Caco-2 (cell line): Measurements from ENCODE around the gene NDUFA11. TPM values are rescaled to one million over a fixed set of nuclear protein-coding genes. Genes with fewer than 3 reads are reported as not detected.
"Not testable (repeated sequence)": the region's sequence is repeated elsewhere in the genome, so short reads cannot be mapped to it uniquely, and the experiment has no call there.

ENCODE experiments used
- BruUV-seq: library from RNA; stranded (reverse); fragments of 400-500 nt; replicated peaks from 2 replicates; lab custom pipeline; 2021; lab: Mats Ljungman, UMichigan
- CTCF ChIA-PET: fragments of 300-600 bp; sonication (Branson Sonifier 250); formaldehyde crosslinking; loops from one replicate; lab custom pipeline; 2022; ENCODE audit warnings: antibody characterized with exemption; lab: Charles Lee
- POLR2A ChIA-PET: fragments of 300-600 bp; sonication (Branson Sonifier 250); formaldehyde crosslinking; loops from one replicate; lab custom pipeline; 2022; ENCODE audit warnings: antibody characterized with exemption; lab: Charles Lee
- DNase-seq, 2 experiments: peaks; one replicate each; pipeline versions ENCODE4 v3.0.0 to v3.0.0-alpha.2; 2020 to 2022
- H3K27me3 ChIP-seq: replicated peaks from 2 replicates; pipeline ENCODE4 v1.6.0; 2011; ENCODE audit warnings: low read length; ENCODE audit not compliant: control insufficient read depth, insufficient read depth
- H3K36me3 ChIP-seq: 2 replicates; pipeline ENCODE4 v1.5.1; 2011; ENCODE audit warnings: low read length; ENCODE audit not compliant: control insufficient read depth, insufficient read depth
- H3K4me1 ChIP-seq: fragments of 250-450 bp; sonication (Bioruptor Pico); 2 replicates; pipeline ENCODE4 v1.5.1; 2020; ENCODE audit warnings: mild to moderate bottlenecking
- H3K4me3 ChIP-seq: 2 replicates; pipeline ENCODE4 v1.5.1; 2011; ENCODE audit warnings: low read depth, mild to moderate bottlenecking, control low read depth, low read length
- H3K9me3 ChIP-seq: fragments of 250-450 bp; sonication (Bioruptor Pico); 2 replicates; pipeline ENCODE4 v1.5.1; 2020; ENCODE audit warnings: mild to moderate bottlenecking, moderate library complexity
- H3K27ac Mint-ChIP-seq: one replicate; pipeline ENCODE4 v1.8.0; 2022; ENCODE audit warnings: mixed read lengths; ENCODE audit not compliant: unreplicated experiment
- H3K27me3 Mint-ChIP-seq: one replicate; pipeline ENCODE4 v1.8.0; 2022; ENCODE audit warnings: mixed read lengths; ENCODE audit not compliant: insufficient read depth, unreplicated experiment
- H3K36me3 Mint-ChIP-seq: one replicate; pipeline ENCODE4 v1.8.0; 2022; ENCODE audit warnings: mild to moderate bottlenecking, mixed read lengths; ENCODE audit not compliant: insufficient read depth, unreplicated experiment
- H3K4me1 Mint-ChIP-seq: one replicate; pipeline ENCODE4 v1.8.0; 2022; ENCODE audit warnings: low read depth, mixed read lengths; ENCODE audit not compliant: unreplicated experiment
- H3K4me3 Mint-ChIP-seq: one replicate; pipeline ENCODE4 v1.8.0; 2022; ENCODE audit warnings: mild to moderate bottlenecking, moderate library complexity, mixed read lengths; ENCODE audit not compliant: unreplicated experiment
- H3K9me3 Mint-ChIP-seq: one replicate; pipeline ENCODE4 v1.8.0; 2022; ENCODE audit warnings: mixed read lengths; ENCODE audit not compliant: unreplicated experiment
- intact Hi-C: fragments of 100-400 bp; cut with micrococcal nuclease; formaldehyde crosslinking; loops from one replicate; pipeline ENCODE4 v1.10.0; 2022; ENCODE audit not compliant: unreplicated experiment
- total RNA-seq: library from RNA; stranded (reverse); gene quantifications from 2 replicates; pipeline ENCODE4 v1.2.3, GENCODE V29; 2022
- TF ChIP-seq, protein P1 (sequence below), 2 experiments: fragments of 200-600 bp in 1 of 2; IDR thresholded peaks; 1 replicate in 1 of 2; 2 replicates in 1 of 2; pipeline versions ENCODE4 v1.5.1 to v1.8.0; 2011 to 2022; ENCODE audit warnings: antibody characterized with exemption in 1 of 2, control low read depth in 1 of 2, inconsistent platforms in 1 of 2, low read depth in 1 of 2, low read length in 1 of 2, mild to moderate bottlenecking in 1 of 2, moderate library complexity in 1 of 2; ENCODE audit not compliant: insufficient read depth in 1 of 2, severe bottlenecking in 1 of 2, unreplicated experiment in 1 of 2

Gene NDUFA11
- total RNA-seq, 1 experiment from 2014 or later = 272 TPM

DNA sequence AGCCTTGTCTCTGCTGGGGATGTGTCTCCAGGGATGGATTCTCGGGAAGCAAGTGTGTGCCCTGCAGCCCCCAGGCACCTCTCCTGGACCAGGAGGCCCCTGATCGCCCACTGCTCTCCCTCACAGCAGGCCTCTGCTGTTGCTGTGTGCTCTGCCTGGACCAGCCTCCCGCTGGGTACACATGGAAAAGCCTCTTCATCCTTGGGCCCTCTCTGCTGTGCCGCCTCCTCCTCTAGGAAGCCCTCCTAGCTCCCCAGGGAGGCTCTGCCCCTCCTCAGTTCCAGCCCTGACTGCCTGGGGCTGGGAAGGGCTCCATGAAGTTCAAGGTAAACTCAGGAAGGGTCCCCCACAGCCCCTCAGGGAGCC lies 12.0 kb downstream of the NDUFA11 start:
- Mint-ChIP-seq H3K4me3 (no peak overlapping the region), H3K27me3 (no peaks in the 10 kb centered on the region), H3K27ac (no peak overlapping the region), H3K9me3 (no peaks in the 10 kb centered on the region), H3K36me3 (peaks cover 38% of the 10 kb centered on the region), H3K4me1 (peaks cover 9% of the 10 kb centered on the region)
- TF ChIP-seq, protein P1, sequence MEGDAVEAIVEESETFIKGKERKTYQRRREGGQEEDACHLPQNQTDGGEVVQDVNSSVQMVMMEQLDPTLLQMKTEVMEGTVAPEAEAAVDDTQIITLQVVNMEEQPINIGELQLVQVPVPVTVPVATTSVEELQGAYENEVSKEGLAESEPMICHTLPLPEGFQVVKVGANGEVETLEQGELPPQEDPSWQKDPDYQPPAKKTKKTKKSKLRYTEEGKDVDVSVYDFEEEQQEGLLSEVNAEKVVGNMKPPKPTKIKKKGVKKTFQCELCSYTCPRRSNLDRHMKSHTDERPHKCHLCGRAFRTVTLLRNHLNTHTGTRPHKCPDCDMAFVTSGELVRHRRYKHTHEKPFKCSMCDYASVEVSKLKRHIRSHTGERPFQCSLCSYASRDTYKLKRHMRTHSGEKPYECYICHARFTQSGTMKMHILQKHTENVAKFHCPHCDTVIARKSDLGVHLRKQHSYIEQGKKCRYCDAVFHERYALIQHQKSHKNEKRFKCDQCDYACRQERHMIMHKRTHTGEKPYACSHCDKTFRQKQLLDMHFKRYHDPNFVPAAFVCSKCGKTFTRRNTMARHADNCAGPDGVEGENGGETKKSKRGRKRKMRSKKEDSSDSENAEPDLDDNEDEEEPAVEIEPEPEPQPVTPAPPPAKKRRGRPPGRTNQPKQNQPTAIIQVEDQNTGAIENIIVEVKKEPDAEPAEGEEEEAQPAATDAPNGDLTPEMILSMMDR (IDR thresholded peaks at IDR 0.05; ENCODE audit: insufficient read depth in 1 of 2, low read depth in 1 of 2, low read length in 1 of 2, severe bottlenecking in 1 of 2, unreplicated experiment in 1 of 2) = no peak
- no TSS peak for BruUV-seq
- intact Hi-C loops = no loop called here
- Histone ChIP-seq H3K4me1 (peaks cover 5% of the 10 kb centered on the region; the same call in 1 of the 2 replicates), H3K9me3 (no peaks in the 10 kb centered on the region), H3K27me3 (no peaks in the 10 kb centered on the region), H3K4me3 (no peak overlapping the region), H3K36me3 (no peaks in the 10 kb centered on the region; the same call in 1 of the 2 replicates)
- CTCF ChIA-PET = interaction anchor here (1.2 to 2.3 kb wide), 2 partner anchors 88 kb away, joined by 7 to 19 read pairs; partner anchors contain the start of gene NRTN
- POLR2A ChIA-PET = interaction anchor here (0.6 kb wide), 1 partner anchor 33 kb away, joined by 3 read pairs; no protein-coding TSS in a partner anchor
- DNase-seq = no peak

DNA sequence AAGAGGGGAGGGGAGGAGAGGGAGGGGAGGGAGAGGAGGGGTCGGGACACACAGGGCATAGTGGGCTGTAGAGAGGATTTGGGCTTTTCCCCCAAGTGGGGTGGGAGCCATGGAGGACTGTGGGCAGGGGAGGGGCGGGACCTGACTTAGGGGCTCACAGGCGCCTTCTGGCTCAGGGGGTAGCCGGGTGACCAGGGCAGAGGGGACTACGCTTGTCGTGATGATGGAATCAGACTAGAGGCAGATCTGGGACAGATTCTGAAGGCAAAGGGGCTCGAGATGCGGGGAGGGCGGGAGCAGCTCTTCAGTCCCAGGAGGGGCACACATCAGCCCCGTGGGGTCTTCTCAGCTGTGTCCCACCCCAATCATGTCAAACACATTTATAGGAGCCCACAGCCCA lies 13.5 kb downstream of the NDUFA11 start:
- intact Hi-C loops = no loop called here
- H3K36me3 Mint-ChIP-seq = peaks cover 31% of the 10 kb centered on the region

DNA sequence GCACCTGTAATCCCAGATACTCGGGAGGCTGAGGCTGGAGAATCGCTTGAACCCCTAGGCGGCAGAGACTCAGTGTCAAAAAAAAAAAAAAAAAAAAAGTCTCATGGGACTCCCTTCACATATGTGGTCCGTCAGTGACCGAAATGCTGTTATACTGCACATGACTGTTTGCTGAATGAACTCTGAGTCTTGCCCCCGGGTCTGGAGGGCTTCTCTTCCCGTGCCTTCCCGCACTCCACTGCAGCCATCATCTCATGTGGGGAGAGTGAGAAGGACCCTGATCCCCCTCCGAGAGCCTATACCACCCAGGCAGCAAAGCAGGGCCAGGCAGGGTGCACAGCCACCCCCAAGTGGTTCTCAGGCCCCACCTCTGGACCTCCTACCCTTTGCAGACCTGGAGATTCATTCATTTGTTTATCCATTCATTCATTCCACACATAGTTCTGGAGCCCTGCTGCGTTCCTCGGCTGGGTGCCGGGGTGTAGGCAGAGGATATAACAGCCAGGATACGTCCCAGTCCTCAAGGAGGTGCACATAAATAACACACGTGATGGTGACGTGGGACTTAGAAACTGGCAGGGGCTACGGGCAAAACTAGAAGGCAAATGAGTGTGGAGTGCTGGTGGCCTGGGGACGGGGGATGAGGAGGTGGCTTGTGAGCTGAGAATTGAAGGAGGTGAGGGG lies 14.2 kb downstream of the NDUFA11 start:
- peaks cover 9% of the 10 kb centered on the region for H3K4me1 Mint-ChIP-seq
- no TSS peak for BruUV-seq
- intact Hi-C loops = no loop called here
- TF ChIP-seq, protein P1 (IDR thresholded peaks at IDR 0.05; ENCODE audit: insufficient read depth in 1 of 2, low read depth in 1 of 2, low read length in 1 of 2, severe bottlenecking in 1 of 2, unreplicated experiment in 1 of 2) = no peak
- Histone ChIP-seq H3K4me1 (peaks cover 5% of the 10 kb centered on the region; the same call in 1 of the 2 replicates), H3K9me3 (no peaks in the 10 kb centered on the region), H3K27me3 (no peaks in the 10 kb centered on the region), H3K36me3 (no peaks in the 10 kb centered on the region), H3K4me3 (no peak overlapping the region)
- POLR2A ChIA-PET = no interaction called here
- H3K4me3 Mint-ChIP-seq = no peak overlapping the region
- peak overlapping the region; percentile 5 for H3K27ac Mint-ChIP-seq
- no peaks in the 10 kb centered on the region for H3K27me3 Mint-ChIP-seq
- CTCF ChIA-PET = interaction anchor here (2.3 kb wide), 1 partner anchor 86 kb away, joined by 19 read pairs; the partner anchor contains the start of gene NRTN
- DNase-seq = no peak
- peaks cover 28% of the 10 kb centered on the region for H3K36me3 Mint-ChIP-seq
- H3K9me3 Mint-ChIP-seq = no peaks in the 10 kb centered on the region

More for the DNA sequence above, 13.5 kb downstream of the NDUFA11 start:
- TF ChIP-seq, protein P1 (IDR thresholded peaks at IDR 0.05; ENCODE audit: insufficient read depth in 1 of 2, low read depth in 1 of 2, low read length in 1 of 2, severe bottlenecking in 1 of 2, unreplicated experiment in 1 of 2) = no peak
- Mint-ChIP-seq H3K9me3 (no peaks in the 10 kb centered on the region), H3K4me3 (no peak overlapping the region), H3K27ac (peak overlapping the region; percentile 5), H3K27me3 (no peaks in the 10 kb centered on the region), H3K4me1 (peaks cover 9% of the 10 kb centered on the region)
- no TSS peak for BruUV-seq
- ChIA-PET POLR2A (no interaction called here), CTCF (interaction anchor here (1.1 to 2.3 kb wide), 2 partner anchors 14 to 86 kb away, joined by 3 to 19 read pairs; partner anchors contain the start of genes NRTN and VMAC)
- Histone ChIP-seq H3K4me3 (no peak overlapping the region), H3K4me1 (peaks cover 5% of the 10 kb centered on the region; the same call in 1 of the 2 replicates), H3K36me3 (no peaks in the 10 kb centered on the region), H3K9me3 (no peaks in the 10 kb centered on the region), H3K27me3 (no peaks in the 10 kb centered on the region)
- no peak for DNase-seq

DNA sequence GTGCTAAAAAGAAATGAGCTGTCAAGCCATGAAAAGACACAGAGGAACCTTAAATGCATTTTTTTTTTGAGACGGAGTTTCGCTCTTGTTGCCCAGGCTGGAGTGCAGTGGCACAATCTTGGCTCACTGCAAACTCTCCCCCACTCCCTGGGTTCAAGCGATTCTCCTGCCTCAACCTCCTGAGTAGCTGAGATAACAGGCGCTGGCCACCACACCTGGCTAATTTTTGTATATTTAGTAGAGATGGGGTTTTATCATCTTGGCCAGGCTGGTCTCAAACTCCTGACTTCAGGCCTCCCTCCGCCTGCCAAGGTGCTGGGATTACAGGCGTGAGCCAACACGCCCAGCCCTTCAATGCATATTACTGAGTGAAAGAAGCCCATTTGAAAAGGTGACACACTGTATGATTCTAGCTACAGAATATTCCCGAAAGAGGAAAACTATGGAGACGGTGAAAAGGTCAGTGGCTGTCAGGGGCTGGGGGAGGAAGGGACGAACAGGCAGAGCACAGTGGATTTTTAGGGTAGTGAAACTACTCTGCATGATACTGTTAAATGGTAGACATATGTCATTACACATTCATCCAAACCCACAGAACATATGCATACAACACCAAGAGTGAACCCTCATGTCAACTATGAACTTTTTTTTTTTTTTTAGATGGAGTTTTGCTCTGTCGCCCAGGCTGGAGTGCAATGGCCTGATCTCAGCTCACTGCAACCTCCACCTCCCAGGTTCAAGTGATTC lies 19.4 kb downstream of the NDUFA11 start:
- H3K9me3 ChIP-seq, H3K27me3 ChIP-seq, H3K4me1 Mint-ChIP-seq, CTCF ChIA-PET, H3K36me3 ChIP-seq, POLR2A ChIA-PET, DNase-seq, H3K36me3 Mint-ChIP-seq, BruUV-seq, H3K27me3 Mint-ChIP-seq, intact Hi-C loops, H3K4me3 Mint-ChIP-seq, H3K27ac Mint-ChIP-seq, H3K9me3 Mint-ChIP-seq, H3K4me3 ChIP-seq: not testable (repeated sequence)
- peaks cover 26% of the 10 kb centered on the region for H3K4me1 ChIP-seq
